ENCODE results near the gene RASSF8. TPM values are rescaled to one million over a fixed set of nuclear protein-coding genes. Genes with fewer than 3 reads are reported as not detected.

RASSF8 gene
- total RNA-seq, 1 experiment from 2014 or later, result 22.9 TPM

DNA sequence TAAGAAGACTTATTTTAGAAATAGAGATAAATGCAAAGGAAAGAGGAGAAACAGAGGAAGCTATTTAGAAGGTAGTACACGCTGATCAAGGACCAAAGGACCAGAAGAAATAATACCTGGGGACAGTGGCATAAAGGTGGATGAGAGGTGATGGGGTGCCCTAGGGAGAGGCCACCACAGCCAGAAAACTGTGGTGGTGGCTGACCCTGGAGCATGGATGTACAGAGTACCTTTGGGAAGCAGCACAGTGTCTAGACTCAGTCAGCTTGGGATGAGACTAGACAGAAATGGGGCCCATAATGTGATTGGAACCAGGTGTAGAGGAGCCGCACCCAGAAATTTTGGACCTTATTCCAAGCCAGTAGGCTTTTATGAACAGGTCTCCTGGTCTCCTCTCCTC, 17.2 kb downstream of the RASSF8 start:
- no peaks in the 10 kb centered on the region for H3K36me3 ChIP-seq (replicated peaks; ENCODE audit: control insufficient read depth, insufficient read depth, low read length)
- H3K27me3 ChIP-seq (ENCODE audit: control insufficient read depth, insufficient read depth, low read length), result no peaks in the 10 kb centered on the region
- DNase-seq, result no peak
- H3K4me3 ChIP-seq (ENCODE audit: insufficient read depth, low read depth, low read length), result no peak overlapping the region

DNA sequence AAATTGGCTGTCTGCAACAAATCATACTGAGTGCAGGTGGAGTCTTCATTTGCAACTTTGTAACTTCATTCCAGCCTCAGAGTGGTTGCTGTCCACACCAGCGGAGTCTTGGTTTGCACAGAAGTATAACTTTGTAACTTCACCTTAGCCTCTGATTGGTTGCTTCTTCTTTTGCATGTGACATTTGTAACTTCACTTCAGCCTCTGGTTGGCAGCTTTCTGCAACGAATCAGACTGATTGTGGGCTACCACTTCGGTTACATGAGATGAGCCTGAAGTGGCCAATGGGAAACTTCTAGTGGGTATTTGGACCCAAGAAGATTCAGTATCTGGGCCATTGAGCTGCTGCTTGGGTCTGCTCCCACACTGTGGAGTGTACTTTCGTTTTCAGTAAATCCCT, 17.8 kb downstream of the RASSF8 start:
- H3K36me3 ChIP-seq (replicated peaks; ENCODE audit: control insufficient read depth, insufficient read depth, low read length), result no peaks in the 10 kb centered on the region
- H3K27me3 ChIP-seq (ENCODE audit: control insufficient read depth, insufficient read depth, low read length), result no peaks in the 10 kb centered on the region
- no peak overlapping the region for H3K4me3 ChIP-seq (ENCODE audit: insufficient read depth, low read depth, low read length)
- DNase-seq, result no peak

DNA sequence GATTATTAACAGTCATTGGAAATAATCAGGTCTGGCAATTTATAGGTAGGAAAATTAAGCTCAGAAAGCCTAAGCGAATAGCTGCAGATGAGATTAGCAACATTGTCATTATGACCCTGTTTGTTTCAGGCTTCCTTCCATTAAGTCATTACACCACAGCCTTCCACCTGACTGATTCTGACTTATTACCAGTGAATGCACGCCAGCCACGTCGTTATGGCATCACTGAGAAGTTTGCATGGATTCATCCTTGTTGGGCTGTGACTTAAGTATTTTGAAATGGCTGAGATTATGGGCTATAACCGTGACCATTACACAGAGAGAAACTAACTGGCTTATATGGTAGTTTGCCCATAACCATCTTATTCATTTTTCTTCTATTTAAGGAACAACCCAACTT, 18.6 kb downstream of the RASSF8 start:
- DNase-seq, result no peak
- Histone ChIP-seq H3K36me3 (replicated peaks; ENCODE audit: control insufficient read depth, insufficient read depth, low read length) (no peaks in the 10 kb centered on the region), H3K27me3 (ENCODE audit: control insufficient read depth, insufficient read depth, low read length) (no peaks in the 10 kb centered on the region), H3K4me3 (ENCODE audit: insufficient read depth, low read depth, low read length) (no peak overlapping the region)

DNA sequence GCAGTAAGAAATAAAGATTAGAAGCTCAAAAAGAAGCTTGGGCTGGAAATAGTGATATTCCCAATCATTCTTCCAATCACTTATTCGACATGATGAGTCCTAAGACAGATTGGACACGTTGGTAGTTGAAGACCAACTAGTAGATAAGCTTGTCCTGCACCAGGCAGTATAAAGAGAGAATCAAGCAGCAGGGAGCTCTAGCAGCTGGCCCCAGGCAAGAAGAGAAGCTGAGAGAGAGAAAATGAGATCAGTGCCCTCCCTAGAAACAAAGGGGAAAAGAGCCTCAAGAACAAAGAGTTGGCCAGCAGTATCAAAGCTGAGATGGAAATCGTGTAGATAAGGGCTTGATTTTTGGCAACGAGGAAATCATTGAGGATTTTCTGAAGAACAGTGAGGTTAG, 20.6 kb downstream of the RASSF8 start:
- no peak overlapping the region for H3K4me3 ChIP-seq (ENCODE audit: insufficient read depth, low read depth, low read length)
- H3K27me3 ChIP-seq (ENCODE audit: control insufficient read depth, insufficient read depth, low read length), result no peaks in the 10 kb centered on the region
- no peaks in the 10 kb centered on the region for H3K36me3 ChIP-seq (replicated peaks; ENCODE audit: control insufficient read depth, insufficient read depth, low read length)
- no peak for DNase-seq

DNA sequence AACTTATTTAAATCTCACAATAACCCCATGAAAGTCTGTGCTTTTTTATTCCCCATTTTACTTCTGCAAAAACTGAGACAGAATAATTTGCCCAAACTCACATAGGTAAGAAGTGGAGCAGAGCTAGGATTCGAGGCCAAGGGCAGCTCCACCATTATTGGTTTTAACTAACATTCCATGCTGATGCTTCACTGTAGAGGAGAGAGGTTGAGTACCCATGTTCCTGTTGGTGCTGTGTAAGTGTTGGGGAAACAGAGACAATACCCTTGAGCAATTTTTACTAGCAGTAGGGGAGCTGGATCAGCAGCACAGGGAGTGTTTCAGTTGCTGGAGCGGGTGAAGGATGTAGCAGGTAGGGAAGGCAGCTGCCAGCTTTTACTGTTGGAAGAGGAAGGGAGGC, 21.1 kb downstream of the RASSF8 start:
- no peaks in the 10 kb centered on the region for H3K27me3 ChIP-seq (ENCODE audit: control insufficient read depth, insufficient read depth, low read length)
- H3K4me3 ChIP-seq (ENCODE audit: insufficient read depth, low read depth, low read length), result no peak overlapping the region
- no peaks in the 10 kb centered on the region for H3K36me3 ChIP-seq (replicated peaks; ENCODE audit: control insufficient read depth, insufficient read depth, low read length)
- DNase-seq, result no peak

DNA sequence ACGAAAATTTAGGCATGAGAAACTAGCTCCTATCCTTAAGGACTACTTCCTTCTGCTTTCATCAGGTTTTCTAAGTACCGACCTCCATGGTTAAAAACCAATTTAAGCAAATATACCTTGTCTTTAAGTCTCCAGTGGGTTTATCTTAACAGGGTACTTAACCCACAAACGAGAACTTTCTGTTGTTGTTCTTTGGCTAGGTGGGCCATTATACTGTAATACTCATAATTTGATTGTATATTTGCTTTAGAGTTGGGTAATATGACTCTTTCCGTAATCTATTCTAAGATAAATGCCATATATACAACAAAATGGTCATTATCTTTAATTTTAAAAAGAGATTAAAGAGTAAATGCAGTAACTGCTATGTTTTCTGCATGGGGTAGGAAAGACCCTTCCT, 21.6 kb downstream of the RASSF8 start:
- no peaks in the 10 kb centered on the region for H3K36me3 ChIP-seq (replicated peaks; ENCODE audit: control insufficient read depth, insufficient read depth, low read length)
- H3K4me3 ChIP-seq (ENCODE audit: insufficient read depth, low read depth, low read length), result no peak overlapping the region
- H3K27me3 ChIP-seq (ENCODE audit: control insufficient read depth, insufficient read depth, low read length), result no peaks in the 10 kb centered on the region
- DNase-seq, result no peak

DNA sequence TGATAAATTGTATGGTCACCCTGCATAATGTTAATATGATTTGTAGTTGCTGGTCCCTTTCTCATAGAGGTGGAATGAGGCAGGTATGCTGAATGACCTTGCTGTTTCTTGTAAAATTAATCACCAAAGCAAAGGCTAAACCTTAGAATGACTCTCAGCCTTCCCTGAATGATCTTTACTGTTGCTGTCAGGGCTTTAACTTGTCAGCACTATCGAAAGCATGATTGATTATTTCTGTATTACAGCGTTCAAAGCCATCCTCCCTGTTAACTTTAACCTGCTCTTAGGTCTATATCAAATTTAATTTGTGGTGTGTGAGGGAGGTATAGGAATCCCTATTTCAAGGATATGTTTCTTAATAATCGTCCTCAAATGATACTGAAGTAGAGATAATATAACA, 23.1 kb downstream of the RASSF8 start:
- Histone ChIP-seq H3K27me3 (ENCODE audit: control insufficient read depth, insufficient read depth, low read length) (no peaks in the 10 kb centered on the region), H3K36me3 (replicated peaks; ENCODE audit: control insufficient read depth, insufficient read depth, low read length) (no peaks in the 10 kb centered on the region), H3K4me3 (ENCODE audit: insufficient read depth, low read depth, low read length) (no peak overlapping the region)
- no peak for DNase-seq

DNA sequence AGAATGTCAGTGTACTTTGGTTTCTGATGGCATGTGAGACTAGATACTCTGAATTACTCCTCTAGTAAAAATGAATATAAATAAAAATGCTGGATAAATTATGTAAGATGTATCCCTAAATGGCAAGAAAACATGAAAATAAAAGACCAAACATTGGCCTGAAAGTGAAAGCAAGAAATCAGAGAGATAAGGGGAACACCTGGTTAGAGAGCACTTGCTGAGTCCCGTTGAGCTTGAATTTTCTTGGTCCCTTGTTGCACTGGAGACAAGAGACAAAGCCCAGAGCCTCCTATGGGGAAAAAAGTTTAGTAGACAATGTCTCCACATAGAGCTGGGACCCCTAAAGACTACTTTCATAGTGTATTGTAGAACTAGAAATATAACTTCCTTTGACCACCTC, 23.9 kb downstream of the RASSF8 start:
- Histone ChIP-seq H3K4me3 (ENCODE audit: insufficient read depth, low read depth, low read length) (no peak overlapping the region), H3K27me3 (ENCODE audit: control insufficient read depth, insufficient read depth, low read length) (no peaks in the 10 kb centered on the region), H3K36me3 (replicated peaks; ENCODE audit: control insufficient read depth, insufficient read depth, low read length) (no peaks in the 10 kb centered on the region)
- DNase-seq, result no peak

DNA sequence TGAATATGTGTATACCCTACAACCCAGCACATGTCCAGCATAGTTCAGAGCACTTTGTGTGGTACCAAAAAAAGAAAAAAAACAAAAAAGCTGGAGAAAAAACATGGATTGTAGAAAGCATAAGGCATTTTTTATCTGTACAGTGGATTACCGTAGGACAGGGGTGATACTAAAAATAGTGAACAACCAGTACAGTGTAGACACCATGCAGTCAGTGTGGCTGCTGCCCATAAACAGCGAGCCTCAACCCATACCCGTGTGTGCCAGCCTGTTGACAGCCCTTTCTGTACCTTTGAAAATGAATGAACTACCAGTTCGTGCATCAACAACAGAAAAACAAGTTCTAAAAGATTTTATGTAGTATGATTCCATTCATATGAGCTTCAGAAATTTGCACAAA, 25.1 kb downstream of the RASSF8 start:
- DNase-seq, result no peak
- Histone ChIP-seq H3K27me3 (ENCODE audit: control insufficient read depth, insufficient read depth, low read length) (no peaks in the 10 kb centered on the region), H3K36me3 (replicated peaks; ENCODE audit: control insufficient read depth, insufficient read depth, low read length) (no peaks in the 10 kb centered on the region), H3K4me3 (ENCODE audit: insufficient read depth, low read depth, low read length) (no peak overlapping the region)

DNA sequence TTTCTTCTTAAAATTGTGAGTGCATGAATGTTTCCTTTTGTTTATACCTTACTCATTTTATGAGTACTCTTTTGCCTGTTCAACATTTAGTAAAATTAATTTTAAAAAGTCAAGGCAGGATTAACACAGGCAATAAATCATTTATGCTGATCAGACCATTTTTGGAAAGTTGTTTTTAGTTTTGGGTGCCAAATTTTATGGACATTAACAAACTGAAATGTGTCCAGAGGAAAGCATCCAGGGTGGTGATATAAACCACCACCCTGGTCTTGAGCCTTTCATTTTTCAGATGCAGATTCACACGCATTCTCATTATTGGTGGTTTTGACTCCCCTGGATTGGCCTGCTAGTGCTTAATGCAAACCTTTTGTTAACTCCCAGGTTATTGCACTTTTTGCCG, 26.3 kb downstream of the RASSF8 start:
- Histone ChIP-seq H3K4me3 (ENCODE audit: insufficient read depth, low read depth, low read length) (no peak overlapping the region), H3K27me3 (ENCODE audit: control insufficient read depth, insufficient read depth, low read length) (no peaks in the 10 kb centered on the region), H3K36me3 (replicated peaks; ENCODE audit: control insufficient read depth, insufficient read depth, low read length) (no peaks in the 10 kb centered on the region)
- DNase-seq, result no peak

DNA sequence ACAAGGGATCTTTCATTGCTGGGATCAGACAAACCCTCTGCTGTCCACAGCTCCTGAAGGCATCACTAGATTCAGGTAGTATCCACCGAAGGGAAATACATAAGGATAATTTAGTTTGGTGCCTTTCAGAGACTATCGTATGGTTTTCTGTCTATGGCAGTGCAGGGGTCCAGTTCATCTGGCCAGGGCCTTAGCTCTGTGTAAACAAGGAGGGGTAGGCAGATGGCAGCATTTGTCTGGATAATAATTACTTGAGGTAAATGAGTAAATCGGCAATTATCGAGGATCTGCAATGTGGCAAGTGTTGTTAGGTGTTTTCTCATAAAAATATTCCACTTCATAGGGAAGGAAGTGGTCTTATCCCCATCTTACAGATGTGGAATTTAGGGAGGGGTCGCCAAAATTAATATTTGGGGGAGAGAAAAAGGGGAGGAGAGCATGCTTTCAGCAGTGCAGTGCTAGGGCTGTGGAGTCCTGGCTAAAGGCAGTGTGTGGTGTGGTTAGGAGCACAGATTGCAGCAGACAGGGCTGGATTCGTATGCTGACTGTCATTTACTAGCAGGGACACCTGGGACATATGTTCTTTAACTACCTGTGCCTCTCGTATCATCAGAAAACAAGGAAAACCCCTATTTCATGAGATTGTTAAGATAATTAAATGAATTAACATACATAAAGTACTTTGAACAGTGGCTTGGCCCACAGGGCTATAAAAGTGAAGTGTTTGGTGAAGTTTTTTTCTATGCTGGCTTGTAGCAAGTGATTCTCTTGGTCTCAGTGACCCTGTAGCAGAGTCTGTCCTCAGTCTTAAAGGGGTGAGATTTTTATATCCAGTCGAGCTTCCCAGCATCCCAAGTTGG, 27.1 kb downstream of the RASSF8 start:
- Histone ChIP-seq H3K4me3 (ENCODE audit: insufficient read depth, low read depth, low read length) (no peak overlapping the region), H3K36me3 (replicated peaks; ENCODE audit: control insufficient read depth, insufficient read depth, low read length) (no peaks in the 10 kb centered on the region), H3K27me3 (ENCODE audit: control insufficient read depth, insufficient read depth, low read length) (no peaks in the 10 kb centered on the region)
- DNase-seq, result no peak

DNA sequence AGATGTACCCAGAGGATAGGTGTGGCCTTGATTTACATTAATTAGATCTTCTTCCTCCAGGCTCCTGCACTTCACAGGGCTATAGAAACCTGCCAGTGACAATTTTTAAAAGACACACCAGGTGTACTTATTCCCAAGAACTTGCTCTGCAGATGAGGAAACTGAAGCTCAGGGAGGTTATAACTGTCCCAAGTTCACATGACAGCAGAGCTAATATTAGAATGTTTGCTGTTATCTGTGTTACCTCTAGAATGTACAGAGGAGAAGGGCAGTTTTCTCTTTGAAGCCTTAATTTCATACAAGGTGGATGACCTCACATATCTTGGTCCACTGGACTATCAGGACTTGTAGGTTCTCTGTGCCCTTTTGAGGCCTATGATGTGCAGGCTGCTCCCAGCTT, 27.7 kb downstream of the RASSF8 start:
- no peak overlapping the region for H3K4me3 ChIP-seq (ENCODE audit: insufficient read depth, low read depth, low read length)
- no peaks in the 10 kb centered on the region for H3K27me3 ChIP-seq (ENCODE audit: control insufficient read depth, insufficient read depth, low read length)
- H3K36me3 ChIP-seq (replicated peaks; ENCODE audit: control insufficient read depth, insufficient read depth, low read length), result no peaks in the 10 kb centered on the region
- no peak for DNase-seq

DNA sequence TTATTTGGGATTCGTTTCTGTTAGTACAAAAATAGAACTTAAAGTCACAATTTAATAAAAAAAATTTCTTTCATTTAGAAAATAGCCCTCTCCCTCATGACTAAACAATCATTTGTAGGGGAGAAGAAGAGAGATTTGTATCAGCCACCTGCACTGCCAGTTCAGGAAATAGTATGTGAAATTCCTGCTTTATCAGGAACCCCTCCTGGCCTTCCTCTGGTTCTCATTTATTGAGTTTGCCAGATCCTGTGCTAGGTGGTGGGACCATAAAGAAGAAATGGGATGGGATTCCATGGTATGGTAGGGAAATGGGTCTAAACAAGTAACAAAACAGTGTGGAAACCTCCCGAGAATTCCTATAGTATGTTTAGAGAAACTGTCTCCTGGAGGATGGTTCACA, 30.0 kb downstream of the RASSF8 start:
- DNase-seq, result no peak
- no peak overlapping the region for H3K4me3 ChIP-seq (ENCODE audit: insufficient read depth, low read depth, low read length)
- no peaks in the 10 kb centered on the region for H3K27me3 ChIP-seq (ENCODE audit: control insufficient read depth, insufficient read depth, low read length)

DNA sequence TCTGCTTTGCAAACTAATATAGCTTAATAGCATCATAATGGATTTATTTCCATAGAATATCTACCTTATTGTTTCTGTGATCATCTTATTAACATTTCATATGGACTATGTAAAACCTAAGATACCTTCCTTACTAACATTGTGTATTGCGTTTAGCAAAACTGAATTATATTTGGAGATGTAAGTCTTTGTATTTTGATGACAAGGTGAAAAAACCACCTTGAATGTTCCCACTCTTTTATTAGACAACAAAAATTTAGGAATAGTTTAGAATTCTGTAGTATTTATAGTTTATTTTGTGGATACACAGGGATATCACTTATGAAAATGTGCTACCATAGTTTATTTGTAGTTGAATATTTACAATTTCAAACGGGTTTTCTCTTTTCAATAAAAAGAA, 32.0 kb downstream of the RASSF8 start:
- Histone ChIP-seq H3K36me3 (replicated peaks; ENCODE audit: control insufficient read depth, insufficient read depth, low read length) (no peaks in the 10 kb centered on the region), H3K4me3 (ENCODE audit: insufficient read depth, low read depth, low read length) (no peak overlapping the region), H3K27me3 (ENCODE audit: control insufficient read depth, insufficient read depth, low read length) (no peaks in the 10 kb centered on the region)
- no peak for DNase-seq

More for the DNA sequence above, 30.0 kb downstream of the RASSF8 start:
- H3K36me3 ChIP-seq (replicated peaks; ENCODE audit: control insufficient read depth, insufficient read depth, low read length), result no peaks in the 10 kb centered on the region

DNA sequence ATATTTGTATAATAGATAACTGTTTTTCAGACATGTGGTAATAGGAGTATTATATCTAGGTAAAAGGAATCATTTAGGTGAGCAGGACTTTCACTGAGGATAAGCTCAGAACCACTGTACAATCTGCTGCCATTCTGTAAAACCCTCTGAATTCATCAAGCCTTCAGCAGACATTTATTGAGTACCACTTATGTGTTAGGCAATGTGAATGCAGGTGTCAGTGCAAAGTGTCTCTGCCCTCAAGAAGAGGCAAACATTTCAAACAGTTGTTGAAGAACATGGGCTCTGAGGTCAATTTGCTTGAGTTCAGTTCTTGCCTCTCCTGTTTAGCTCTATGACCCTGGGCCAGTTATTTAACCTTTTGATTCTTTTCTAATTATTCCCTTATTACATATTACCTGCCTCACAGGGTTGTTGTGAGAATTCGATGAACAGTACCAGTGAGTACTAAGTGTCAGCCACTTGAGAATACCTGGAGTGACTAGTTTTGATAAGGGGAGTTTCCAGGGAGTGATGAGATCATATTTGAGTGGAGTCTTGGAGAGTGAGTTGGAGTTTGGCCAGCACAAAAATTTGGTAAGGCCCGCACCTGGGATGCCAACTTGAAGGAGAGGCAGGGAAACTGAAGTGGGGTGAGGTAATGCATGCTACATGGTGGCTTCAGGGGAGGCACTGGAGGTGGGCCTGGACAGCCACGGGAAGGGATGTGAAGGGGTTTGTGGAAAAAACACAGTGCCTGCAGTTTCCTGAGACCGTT, 33.7 kb downstream of the RASSF8 start:
- H3K4me3 ChIP-seq (ENCODE audit: insufficient read depth, low read depth, low read length), result no peak overlapping the region
- no peak for DNase-seq
- no peaks in the 10 kb centered on the region for H3K36me3 ChIP-seq (replicated peaks; ENCODE audit: control insufficient read depth, insufficient read depth, low read length)
- H3K27me3 ChIP-seq (ENCODE audit: control insufficient read depth, insufficient read depth, low read length), result no peaks in the 10 kb centered on the region

Data from H7 (cell line).